ENCODE data around the gene HOXA2. TPM values are rescaled to one million over a fixed set of nuclear protein-coding genes. Genes with fewer than 3 reads are reported as not detected.
A peak's percentile ranks its signal among the peaks of the same experiment; 100 is the strongest.

The HOXA2 gene
- total and polyA plus RNA-seq, 3 experiments from 2014 or later = not detected

GRCh38 chr7:27147199-27148030 is 44.9 kb upstream of the HOXA2 start, which contains the start of gene HOXA6:
Gene HOXA6 (minus strand): TSS chr7:27147774. CDS start chr7:27147749, 25 bp downstream.
- no peaks in the 10 kb centered on the region for H3K36me3 Mint-ChIP-seq
- H3K9me3 ChIP-seq (ENCODE audit: low read length) = no peaks in the 10 kb centered on the region
- no peak within 1 kb of the TSS for H3K27ac ChIP-seq (ENCODE audit: low read depth, low read length)
- H3K9me3 Mint-ChIP-seq = peaks cover 0 to 2% (median 0%) of the 10 kb centered on the region in 5 donors
- no peaks in the 10 kb centered on the region for H3K36me3 ChIP-seq (ENCODE audit: insufficient read depth, low read length)
- H3K4me3 ChIP-seq (ENCODE audit: low read length) = no peak within 1 kb of the TSS
- H3K4me1 ChIP-seq (ENCODE audit: insufficient read depth, low read length) = peaks cover 21% of the 10 kb centered on the region
- H3K4me1 Mint-ChIP-seq = peaks cover 15 to 39% (median 24%) of the 10 kb centered on the region in 3 donors
- H3K27me3 Mint-ChIP-seq = peaks cover 65 to 80% of the 10 kb centered on the region in 2 donors
- no peak for DNase-seq
- CTCF ChIA-PET = interaction anchor here (1.4 to 6.9 kb wide), 3 partner anchors 14 to 25 kb away, joined by 3 to 71 read pairs (median 4); partner anchors contain the start of gene HOXA9
- peak within 1 kb of the TSS in 2 of 8 donors; percentile 29 to 35 for H3K27ac Mint-ChIP-seq
- POLR2A ChIA-PET = no interaction called here
- H3K27me3 ChIP-seq (ENCODE audit: insufficient read depth, low read length, poor library complexity, severe bottlenecking) = peaks cover 57% of the 10 kb centered on the region
- H3K4me3 Mint-ChIP-seq = peak within 1 kb of the TSS in 5 of 7 donors; percentile 37 to 73 (median 61)

GRCh38 chr7:27146491-27147198 is 44.2 kb upstream of the HOXA2 start:
- Histone ChIP-seq H3K4me3 (ENCODE audit: low read length) (no peak overlapping the region), H3K9me3 (ENCODE audit: low read length) (no peaks in the 10 kb centered on the region), H3K27me3 (ENCODE audit: insufficient read depth, low read length, poor library complexity, severe bottlenecking) (peaks cover 49% of the 10 kb centered on the region), H3K36me3 (ENCODE audit: insufficient read depth, low read length) (no peaks in the 10 kb centered on the region), H3K4me1 (ENCODE audit: insufficient read depth, low read length) (peaks cover 13% of the 10 kb centered on the region), H3K27ac (ENCODE audit: low read depth, low read length) (no peak overlapping the region)
- Mint-ChIP-seq H3K27ac (no peak overlapping the region), H3K9me3 (no peaks in the 10 kb centered on the region), H3K36me3 (no peaks in the 10 kb centered on the region), H3K4me1 (peaks cover 9 to 31% (median 19%) of the 10 kb centered on the region in 3 donors), H3K4me3 (peak overlapping the region in 1 of 7 donors; percentile 10), H3K27me3 (peaks cover 63 to 77% of the 10 kb centered on the region in 2 donors)
- ChIA-PET CTCF (interaction anchor here (1.0 to 1.4 kb wide), 2 partner anchors 14 to 16 kb away, joined by 3 read pairs; no protein-coding TSS in a partner anchor), POLR2A (no interaction called here)
- no peak for DNase-seq

GRCh38 chr7:27145914-27146412 is 43.5 kb upstream of the HOXA2 start:
- no peak overlapping the region for H3K27ac Mint-ChIP-seq
- Histone ChIP-seq H3K4me3 (ENCODE audit: low read length) (no peak overlapping the region), H3K4me1 (ENCODE audit: insufficient read depth, low read length) (peaks cover 6% of the 10 kb centered on the region), H3K27ac (ENCODE audit: low read depth, low read length) (no peak overlapping the region), H3K9me3 (ENCODE audit: low read length) (no peaks in the 10 kb centered on the region), H3K36me3 (ENCODE audit: insufficient read depth, low read length) (no peaks in the 10 kb centered on the region), H3K27me3 (ENCODE audit: insufficient read depth, low read length, poor library complexity, severe bottlenecking) (peaks cover 42% of the 10 kb centered on the region)
- no peaks in the 10 kb centered on the region for H3K9me3 Mint-ChIP-seq
- H3K36me3 Mint-ChIP-seq = no peaks in the 10 kb centered on the region
- H3K4me1 Mint-ChIP-seq = peaks cover 2 to 24% (median 12%) of the 10 kb centered on the region in 3 donors
- no peak for DNase-seq
- peaks cover 60 to 76% of the 10 kb centered on the region in 2 donors for H3K27me3 Mint-ChIP-seq
- ChIA-PET CTCF (interaction anchor here (1.0 to 1.4 kb wide), 2 partner anchors 15 to 17 kb away, joined by 3 read pairs; no protein-coding TSS in a partner anchor), POLR2A (no interaction called here)
- H3K4me3 Mint-ChIP-seq = no peak overlapping the region

DNA sequence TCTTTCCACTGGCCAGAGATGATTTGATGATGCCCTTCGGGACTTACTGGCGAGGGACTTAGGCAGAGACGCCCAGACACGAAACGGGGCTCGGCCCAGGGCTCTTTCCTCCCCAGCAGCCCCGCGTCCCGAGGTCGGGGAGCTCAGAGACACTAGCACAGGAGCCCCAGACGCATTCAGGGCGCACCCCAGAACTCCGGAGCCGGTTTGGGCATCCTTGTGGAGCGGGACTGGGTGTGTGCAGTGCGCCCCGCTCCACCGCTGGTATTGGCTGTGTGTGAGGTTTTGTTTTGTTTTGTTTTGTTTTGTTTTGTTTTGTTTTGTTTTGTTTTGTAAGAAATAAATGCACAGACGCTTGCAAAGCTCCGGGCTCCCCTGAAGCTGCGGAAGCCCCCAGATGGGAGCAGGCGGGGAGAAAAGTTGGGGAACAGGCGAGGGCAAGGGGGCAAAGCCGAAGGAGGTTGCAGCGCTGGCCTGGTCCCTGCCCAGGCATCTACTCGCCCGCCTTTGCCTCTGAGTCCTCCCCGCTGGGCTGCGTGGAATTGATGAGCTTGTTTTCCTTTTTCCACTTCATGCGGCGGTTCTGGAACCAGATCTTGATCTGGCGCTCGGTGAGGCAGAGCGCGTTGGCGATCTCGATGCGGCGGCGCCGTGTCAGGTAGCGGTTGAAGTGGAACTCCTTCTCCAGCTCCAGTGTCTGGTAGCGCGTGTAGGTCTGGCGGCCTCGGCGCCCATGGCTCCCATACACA is 42.9 kb upstream of the HOXA2 start:
- Mint-ChIP-seq H3K4me1 (peaks cover 0 to 18% (median 7%) of the 10 kb centered on the region in 3 donors), H3K4me3 (no peak overlapping the region), H3K27me3 (peaks cover 56 to 77% of the 10 kb centered on the region in 2 donors), H3K36me3 (no peaks in the 10 kb centered on the region), H3K9me3 (no peaks in the 10 kb centered on the region), H3K27ac (peak overlapping the region in 1 of 8 donors; percentile 7)
- ChIA-PET CTCF (no interaction called here), POLR2A (no interaction called here)
- Histone ChIP-seq H3K36me3 (ENCODE audit: insufficient read depth, low read length) (no peaks in the 10 kb centered on the region), H3K27ac (ENCODE audit: low read depth, low read length) (no peak overlapping the region), H3K9me3 (ENCODE audit: low read length) (no peaks in the 10 kb centered on the region), H3K4me1 (ENCODE audit: insufficient read depth, low read length) (peaks cover under 1% of the 10 kb centered on the region), H3K27me3 (ENCODE audit: insufficient read depth, low read length, poor library complexity, severe bottlenecking) (peaks cover 37% of the 10 kb centered on the region), H3K4me3 (ENCODE audit: low read length) (no peak overlapping the region)
- DNase-seq = no peak

DNA sequence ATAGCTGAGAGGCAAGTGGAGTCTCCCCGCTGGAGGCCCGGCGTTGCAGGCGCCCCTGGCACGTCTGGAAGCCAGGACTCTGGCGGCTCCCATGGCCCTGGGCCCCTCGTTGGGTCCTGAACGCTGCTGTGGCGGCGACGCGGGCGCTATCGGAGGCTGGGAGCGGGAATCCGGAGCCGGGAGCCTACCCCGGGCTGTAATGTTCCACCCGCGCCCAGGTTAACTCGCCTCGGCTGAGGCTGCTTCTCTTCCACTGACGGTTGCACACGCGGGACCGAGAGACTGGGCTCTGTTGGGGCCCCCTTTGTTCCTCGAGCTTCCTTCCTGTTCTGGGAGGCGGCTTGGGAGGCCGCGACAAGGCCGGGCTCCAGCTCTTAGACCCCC is 42.3 kb upstream of the HOXA2 start:
- no peak for DNase-seq
- H3K4me3 Mint-ChIP-seq = no peak overlapping the region
- no peaks in the 10 kb centered on the region for H3K9me3 Mint-ChIP-seq
- CTCF ChIA-PET = no interaction called here
- Histone ChIP-seq H3K4me1 (ENCODE audit: insufficient read depth, low read length) (no peaks in the 10 kb centered on the region), H3K9me3 (ENCODE audit: low read length) (no peaks in the 10 kb centered on the region), H3K4me3 (ENCODE audit: low read length) (no peak overlapping the region), H3K36me3 (ENCODE audit: insufficient read depth, low read length) (no peaks in the 10 kb centered on the region), H3K27me3 (ENCODE audit: insufficient read depth, low read length, poor library complexity, severe bottlenecking) (peaks cover 35% of the 10 kb centered on the region), H3K27ac (ENCODE audit: low read depth, low read length) (no peak overlapping the region)
- POLR2A ChIA-PET = no interaction called here
- peaks cover 0 to 13% (median 5%) of the 10 kb centered on the region in 3 donors for H3K4me1 Mint-ChIP-seq
- H3K27me3 Mint-ChIP-seq = peaks cover 51 to 71% of the 10 kb centered on the region in 2 donors
- no peaks in the 10 kb centered on the region for H3K36me3 Mint-ChIP-seq
- H3K27ac Mint-ChIP-seq = no peak overlapping the region

- peak overlapping the region in 1 of 7 donors; percentile 65 for H3K4me3 Mint-ChIP-seq
- H3K27me3 Mint-ChIP-seq = peaks cover 45 to 65% of the 10 kb centered on the region in 2 donors
- H3K4me1 Mint-ChIP-seq = peaks cover 0 to 12% (median 5%) of the 10 kb centered on the region in 3 donors
- ChIA-PET CTCF (no interaction called here), POLR2A (no interaction called here)
- no peaks in the 10 kb centered on the region for H3K9me3 Mint-ChIP-seq
- H3K4me1 ChIP-seq (ENCODE audit: insufficient read depth, low read length) = no peaks in the 10 kb centered on the region
- DNase-seq = no peak
- H3K36me3 ChIP-seq (ENCODE audit: insufficient read depth, low read length) = no peaks in the 10 kb centered on the region
- peaks cover 31% of the 10 kb centered on the region for H3K27me3 ChIP-seq (ENCODE audit: insufficient read depth, low read length, poor library complexity, severe bottlenecking)
- H3K9me3 ChIP-seq (ENCODE audit: low read length) = no peaks in the 10 kb centered on the region
- H3K27ac Mint-ChIP-seq = no peak overlapping the region
- H3K27ac ChIP-seq (ENCODE audit: low read depth, low read length) = no peak overlapping the region
- H3K36me3 Mint-ChIP-seq = no peaks in the 10 kb centered on the region
- no peak overlapping the region for H3K4me3 ChIP-seq (ENCODE audit: low read length)
These were observed 41.7 kb upstream of the HOXA2 start for GRCh38 chr7:27143950-27144780.

Data from CD8-positive, alpha-beta memory T cell (primary cell).